Measurements from ENCODE around the gene GIPR.
"Not testable (repeated sequence)": the region's sequence is repeated elsewhere in the genome, so short reads cannot be mapped to it uniquely, and the experiment has no call there.

The GIPR gene, protein sequence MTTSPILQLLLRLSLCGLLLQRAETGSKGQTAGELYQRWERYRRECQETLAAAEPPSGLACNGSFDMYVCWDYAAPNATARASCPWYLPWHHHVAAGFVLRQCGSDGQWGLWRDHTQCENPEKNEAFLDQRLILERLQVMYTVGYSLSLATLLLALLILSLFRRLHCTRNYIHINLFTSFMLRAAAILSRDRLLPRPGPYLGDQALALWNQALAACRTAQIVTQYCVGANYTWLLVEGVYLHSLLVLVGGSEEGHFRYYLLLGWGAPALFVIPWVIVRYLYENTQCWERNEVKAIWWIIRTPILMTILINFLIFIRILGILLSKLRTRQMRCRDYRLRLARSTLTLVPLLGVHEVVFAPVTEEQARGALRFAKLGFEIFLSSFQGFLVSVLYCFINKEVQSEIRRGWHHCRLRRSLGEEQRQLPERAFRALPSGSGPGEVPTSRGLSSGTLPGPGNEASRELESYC

DNA sequence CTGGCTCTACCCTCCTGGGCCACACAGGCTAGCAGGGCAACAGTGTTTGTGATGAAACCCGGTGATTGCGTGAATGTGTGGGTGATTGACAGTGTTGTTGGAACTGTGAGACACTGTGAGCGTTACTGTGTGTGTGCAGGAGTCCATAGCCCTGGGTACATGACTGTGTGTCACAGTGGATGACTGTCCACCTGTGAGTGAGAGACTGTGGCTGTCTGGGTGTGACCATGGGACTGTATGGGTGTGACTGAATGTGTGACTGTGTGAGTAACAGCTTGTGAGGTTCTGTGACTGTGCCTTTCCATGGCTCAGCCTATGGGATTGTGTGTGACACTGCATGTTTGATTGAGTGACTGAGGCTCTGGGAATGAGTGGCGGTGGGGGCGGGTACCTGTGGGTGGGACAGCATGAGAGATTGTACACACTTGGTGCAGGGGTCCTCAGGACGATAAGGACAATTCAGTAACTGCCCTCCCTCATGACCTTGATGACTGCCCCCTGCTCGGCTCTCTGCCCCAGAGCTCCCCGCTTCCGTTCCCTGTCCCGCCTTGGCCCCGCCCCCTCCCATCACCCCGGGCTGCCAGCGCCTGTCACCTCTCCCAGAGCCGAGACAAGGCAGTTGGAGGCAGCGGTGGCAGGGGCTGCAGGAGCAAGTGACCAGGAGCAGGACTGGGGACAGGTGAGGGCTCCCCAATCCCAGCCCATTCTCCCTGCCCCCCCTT is at the start of gene GIPR:
Gene GIPR, plus strand, starts transcription at position 602 of the 722 bp plus-strand sequence. CDS start 1,300 bp downstream, outside the sequence.
- DNase-seq = no peak

DNA sequence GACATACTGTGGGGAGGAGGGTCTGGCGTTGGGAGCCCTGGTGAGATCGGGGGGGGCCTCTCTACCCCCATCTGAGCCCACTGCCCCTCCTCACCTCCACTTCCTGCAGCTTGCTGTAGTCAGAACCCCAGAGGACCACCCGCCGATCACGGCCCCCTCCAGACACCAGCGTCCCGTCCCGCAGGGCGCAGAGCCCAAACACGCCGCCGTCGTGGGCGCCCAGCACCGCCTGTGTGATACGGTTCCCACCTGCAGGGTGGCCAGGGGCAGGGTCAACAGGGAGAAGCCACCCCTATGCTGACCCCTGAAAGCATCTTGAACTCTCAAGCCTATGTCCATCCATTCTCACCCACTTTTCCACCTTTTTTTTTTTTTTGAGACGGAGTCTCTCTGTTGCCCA is 46.6 kb upstream of the GIPR start:
- DNase-seq = no peak

DNA sequence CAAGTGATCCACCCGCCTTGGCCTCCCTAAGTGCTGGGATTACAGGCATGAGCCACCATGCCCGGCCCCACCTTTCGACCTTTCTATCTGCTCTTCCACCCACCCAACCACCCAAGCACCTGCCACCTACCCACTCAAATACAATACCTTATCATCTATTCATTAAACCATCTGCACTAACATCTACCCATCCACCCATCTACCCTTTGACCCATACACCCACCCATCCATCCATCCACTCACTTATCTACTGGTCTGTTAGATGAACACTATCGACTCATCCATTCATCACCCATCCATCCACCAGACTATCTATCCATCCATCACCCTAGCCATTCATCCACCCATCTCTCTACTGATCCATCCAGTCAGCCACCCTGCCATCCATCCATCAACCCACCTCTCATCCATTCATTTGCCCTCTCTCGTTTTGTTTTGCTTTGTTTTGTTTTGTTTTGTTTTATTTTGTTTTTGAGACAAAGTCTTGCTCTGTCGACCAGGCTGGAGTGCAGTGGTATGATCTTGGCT is 46.0 kb upstream of the GIPR start:
- no peak for DNase-seq

DNA sequence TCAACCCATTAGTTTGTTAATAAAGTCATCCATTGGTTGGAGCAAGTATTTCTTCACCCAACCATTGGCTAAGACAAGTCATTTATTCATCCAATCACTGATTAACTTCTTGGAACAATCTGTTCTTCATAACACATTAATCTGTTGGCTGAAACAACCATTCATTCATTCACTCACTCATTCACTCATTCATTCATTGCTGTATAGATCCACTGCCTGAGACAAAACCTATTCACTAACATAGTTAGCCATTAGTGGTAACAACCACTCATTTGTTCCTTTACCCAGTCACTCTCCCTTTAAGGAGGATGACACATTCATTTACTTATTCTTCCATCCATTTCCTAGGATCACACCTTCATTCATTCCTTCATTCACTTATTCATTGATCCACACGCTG is 44.0 kb upstream of the GIPR start:
- no peak for DNase-seq

DNA sequence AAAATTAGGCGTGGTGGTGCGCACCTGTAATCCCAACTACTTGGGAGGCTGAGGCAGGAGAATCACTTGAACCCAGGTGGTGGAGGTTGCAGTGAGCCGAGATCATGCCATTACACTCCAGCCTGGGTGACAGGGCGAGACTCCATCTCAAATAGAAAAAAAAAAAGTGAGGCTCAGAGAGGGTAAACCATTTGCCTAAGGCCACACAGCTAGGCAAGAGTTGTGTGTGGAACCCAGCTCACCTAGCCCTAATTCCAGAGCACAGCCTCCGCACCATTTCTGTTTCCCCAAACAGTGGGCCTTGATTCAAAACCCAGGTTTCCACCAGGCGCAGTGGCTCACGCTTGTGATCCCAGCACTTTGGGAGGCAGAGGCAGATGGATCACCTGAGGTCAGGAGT is 39.8 kb upstream of the GIPR start:
- not testable (repeated sequence) for DNase-seq

DNA sequence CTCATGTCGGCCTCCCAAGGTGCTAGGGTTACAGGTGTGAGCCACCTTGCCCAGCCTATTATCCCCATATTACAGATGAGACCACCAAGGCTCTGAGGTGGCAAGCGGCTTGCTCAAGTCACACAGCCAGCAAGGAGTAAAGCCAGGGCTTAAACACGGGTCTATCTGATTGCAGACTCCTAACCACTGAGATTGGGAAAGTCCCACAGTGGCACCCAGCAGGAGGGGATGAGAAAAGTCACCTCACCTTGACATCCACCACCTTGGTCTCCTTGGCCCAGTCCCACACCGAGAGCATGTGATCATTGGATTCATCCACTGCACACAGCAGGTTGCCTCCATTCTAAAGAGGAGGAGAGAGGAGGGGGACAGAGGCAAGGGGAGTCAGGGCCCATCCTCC is 38.3 kb upstream of the GIPR start:
- no peak for DNase-seq

DNA sequence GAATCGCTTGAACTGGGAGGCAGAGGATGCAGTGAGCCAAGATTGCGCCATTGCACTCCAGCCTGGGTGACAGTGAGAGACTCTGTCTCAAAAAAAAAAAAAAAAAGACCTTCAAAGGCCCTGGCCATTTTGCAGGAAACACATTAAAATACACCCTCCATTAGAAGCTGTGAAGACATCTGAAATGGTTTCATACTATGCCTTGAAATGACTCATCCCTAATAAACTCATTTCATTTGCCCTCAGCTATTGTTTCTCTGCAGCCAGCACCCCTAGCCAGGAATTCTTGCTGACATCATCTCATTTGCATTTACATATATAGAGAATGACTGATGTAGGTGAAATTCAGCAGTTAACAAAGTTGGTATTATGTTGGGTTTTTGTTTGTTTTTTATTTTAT is 37.6 kb upstream of the GIPR start:
- no peak for DNase-seq

DNA sequence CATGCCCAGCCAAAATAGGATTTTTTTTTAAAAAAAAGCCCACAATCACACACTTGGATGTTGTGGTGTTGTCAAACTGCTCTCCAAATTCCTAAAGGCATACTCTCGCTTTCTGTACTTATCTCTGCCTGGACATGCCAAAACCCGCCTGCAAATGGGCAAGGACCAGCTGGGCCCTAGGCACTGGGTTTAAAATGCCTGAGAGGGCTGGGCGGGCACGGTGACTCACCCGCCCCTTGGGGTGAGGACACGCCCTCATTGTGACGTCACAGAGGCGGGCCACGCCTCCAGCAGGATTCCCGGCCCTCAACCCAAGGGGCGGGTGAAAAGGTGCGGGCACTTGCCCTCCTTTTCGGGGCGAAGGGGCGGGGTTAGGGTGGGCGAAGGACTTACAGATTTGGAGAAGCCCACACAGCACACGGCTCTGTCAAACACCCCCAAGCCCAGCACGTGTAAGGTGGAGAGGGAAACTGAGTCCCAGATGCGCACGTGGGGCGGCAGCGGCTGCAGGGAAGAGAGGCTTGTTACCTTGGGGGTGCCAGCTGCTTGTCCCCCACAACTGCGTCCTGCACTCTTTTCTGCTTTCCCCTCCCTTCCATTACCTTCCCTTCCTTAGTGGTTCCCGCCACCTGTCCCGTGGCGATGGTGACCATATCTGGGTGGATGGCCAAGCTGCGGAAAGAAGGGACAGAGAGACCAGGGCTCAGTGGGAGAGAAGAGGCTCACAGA is 35.4 kb upstream of the GIPR start:
- peak; percentile 63 for DNase-seq

DNA sequence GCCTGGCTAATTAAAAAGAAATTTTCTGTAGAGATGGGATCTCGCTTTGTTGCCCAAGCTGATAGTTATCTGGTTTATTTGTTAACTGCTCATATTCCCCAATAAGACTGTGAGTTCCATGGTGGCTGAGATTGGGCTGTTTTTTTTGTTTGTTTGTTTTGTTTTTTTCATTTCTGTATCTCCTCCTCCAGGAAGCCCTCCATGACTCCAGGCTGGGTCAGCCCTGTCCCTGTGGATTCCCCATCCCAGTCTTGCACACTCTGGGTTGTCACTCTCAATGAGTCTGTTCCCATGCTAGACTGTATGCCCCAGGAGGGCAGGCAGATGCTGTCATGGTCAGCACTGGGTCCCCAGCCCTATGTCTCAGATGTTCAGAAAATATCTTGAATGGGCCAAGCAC is 31.7 kb upstream of the GIPR start:
- no peak for DNase-seq

DNA sequence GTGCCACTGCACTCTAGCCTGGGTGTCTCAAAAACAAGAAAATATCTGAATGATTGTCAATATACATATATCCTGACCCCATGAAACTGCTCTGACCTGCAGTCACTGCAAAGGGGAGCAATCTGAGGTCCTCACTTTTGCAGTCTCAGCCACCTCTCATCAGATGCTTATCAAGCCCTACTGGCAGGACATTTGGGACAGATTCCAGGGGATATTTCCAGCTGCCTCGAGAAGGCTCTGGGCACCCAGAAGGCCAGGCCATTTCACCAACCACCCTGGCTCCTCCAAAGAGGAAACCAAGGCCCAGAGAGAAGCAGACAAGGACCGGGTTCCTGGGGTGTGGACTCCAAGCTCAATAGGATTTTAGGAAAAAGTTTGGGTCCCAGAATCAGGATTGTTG is 31.1 kb upstream of the GIPR start:
- DNase-seq = no peak

DNA sequence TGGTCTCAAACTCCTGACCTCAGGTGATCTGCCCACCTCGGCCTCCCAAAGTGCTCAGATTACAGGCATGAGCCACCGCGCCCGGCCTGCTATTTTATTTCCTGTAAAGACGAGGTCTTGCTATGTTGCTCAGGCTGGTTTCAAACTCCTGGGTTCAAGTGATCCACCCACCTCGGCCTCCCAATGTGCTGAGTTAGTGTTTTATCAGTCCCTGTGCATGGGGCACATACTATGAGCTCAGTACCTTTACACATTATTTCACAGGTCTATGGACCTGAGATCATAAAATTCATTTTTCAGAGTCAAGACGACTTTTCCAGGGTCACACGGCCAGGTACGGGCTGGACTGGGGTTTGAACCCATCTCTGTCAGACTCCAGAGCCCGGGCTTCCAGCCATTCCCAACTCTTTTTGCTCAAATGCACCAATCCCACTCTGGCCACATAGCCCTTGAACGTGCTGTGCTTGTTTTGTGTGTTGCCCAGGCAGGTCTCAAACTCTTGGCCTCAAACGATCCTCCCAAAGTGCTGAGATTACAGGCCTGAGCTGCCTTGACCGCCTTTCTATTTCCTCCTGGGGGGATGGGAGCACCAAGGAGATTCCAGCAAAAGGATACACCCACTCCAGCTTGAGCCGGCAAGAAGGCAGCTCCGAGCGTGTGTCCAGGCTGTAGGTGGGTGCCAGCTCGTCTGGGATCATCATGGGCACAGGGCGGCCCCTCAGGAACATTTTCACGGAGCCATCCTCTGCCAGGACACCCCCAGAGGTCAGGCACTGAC is 29.9 kb upstream of the GIPR start:
- no peak for DNase-seq

DNA sequence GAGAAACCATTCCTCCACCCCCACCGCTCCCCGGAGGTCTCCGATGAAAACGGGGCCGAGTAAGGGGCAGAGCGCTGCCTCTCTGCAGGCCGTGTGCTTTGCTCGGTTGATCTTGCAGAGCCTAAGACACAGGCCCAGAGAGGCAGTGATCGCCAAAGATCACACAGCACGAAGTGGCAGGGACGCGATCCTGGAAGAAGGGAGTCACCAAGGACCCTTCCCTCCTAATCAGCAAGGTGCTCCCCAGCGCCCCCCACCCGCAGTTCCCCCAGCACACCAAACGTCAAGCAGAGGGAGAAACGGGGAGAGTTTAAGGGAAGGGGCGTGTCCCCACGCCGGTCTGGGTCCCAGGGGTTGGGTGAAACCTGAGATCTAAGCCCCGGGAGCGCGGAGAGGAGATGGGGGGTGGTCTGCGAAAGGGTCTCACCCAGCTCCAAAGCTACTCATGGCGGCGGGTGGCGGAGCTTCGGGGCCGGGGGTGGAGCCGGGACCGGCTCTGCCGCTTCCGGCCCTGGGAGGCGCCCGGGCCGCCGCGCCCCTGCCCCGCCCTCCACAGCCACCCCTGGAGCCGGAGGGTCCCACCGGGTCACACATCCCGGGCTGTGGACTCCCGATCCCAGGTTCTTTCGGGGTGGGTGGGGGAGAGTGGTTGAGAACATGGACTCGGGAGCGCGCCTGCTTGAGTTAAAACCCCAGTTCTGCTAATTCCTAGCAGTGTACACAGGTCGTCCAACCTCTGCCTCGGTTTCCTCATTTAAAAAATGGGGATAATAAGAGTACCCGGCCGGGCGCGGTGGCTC is 28.9 kb upstream of the GIPR start, which contains the start of gene EML2:
Gene EML2, minus strand, starts transcription at position 468 of the 800 bp plus-strand sequence. Its CDS starts 21 bp downstream, at position 447.
- DNase-seq = peak; percentile 35

DNA sequence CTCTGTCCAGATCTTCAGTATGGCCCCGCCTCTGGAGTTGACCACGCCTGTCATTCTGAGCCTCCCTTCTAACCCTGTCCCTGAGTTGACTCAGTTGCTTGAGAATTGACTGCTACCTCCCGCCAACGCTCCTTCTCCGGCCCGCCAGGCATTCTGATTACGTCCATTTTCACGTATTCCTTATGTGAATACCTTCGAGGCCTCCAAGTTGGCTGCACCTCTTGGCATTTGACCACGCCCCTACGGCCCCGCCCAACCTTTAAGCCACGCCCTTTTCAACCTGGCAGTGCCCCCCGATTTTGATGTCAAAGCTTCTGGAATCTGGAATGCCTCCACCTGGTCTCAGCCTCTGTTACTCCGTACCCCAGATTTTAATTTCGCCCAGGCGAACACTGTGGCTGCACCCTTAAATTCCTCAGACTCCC is 27.2 kb upstream of the GIPR start:
- no peak for DNase-seq

DNA sequence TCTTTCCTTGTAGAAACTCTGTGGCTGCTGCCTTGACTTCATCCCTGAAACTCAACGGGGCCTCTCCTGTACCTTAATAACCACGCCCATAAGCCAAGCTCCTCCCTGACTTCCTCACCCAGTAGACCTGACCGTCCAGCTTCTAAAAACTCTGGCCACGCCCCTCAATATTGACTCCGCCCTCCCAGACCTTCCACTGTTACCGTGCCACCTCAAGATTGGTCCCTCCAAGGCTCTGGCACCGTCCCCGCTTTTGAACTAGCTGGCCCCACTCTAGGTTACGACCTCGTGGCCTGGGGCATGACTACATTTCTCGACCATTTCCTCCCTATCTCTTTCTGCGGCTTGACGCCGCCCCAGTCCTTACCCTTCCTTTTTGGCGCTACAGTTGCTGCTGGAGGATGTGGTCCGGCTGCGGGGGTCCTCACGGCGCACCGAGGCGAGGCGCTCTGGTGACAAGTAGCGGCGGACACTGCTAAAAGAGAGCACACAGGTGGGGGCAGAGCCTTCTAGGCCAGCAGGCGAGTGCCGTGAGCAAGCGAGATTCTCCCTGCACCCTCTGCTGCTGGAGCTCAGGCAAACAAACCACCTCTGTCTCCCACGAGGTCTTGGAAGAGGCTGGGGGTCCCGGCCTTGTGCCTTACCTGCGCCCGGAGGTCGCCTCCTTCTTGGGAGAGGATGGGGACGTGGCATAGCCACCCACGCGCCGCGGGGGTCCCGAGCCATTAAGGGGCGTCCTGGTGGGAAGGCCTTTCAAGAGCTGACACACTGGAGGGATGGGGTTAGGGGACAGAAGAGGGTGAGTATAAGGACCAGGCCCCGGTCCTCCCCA is 26.5 kb upstream of the GIPR start:
- peak; percentile 76 for DNase-seq

DNA sequence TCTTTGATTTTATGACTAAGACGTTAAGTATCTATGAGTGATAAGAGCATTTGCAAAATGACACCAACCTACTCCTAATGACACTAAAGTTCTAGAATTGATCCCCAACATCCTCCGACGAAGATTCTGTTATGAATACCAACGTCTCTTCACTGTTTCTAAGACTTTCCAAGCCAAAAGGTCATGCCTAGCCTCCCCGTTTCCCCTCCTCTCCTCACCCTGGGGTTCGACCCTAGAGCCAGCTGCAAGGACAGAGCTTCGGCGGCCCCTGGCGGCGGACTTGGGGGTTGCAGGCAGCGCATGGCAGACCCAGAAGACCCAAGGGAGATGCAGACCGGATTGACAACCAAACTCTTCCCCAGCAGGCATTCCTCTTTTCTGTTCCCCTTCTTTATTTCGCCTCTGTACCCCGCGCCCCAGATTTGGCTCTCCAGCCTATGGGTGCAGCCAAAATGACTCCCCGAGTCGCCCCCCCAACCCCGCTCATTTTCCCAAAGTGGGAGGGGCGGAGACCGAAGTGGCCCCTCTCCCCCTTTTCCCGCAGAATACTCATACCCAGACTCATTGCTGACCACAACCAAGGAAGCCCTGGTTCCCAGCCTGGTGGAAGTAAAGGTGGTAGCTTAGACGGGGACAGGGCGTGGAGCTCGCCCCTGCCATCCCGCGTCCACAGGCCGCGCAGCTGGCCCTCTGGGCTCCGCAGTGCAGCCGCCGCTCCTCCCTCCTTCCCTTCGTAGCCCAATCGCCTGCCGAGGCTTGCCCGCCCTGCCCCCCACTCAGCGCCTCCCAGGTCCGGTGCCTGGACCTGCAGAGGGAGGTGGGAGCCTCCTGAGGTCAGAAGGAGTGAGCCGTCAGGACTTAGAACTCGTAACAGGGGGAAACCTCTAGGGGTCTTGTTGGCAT is 24.7 kb upstream of the GIPR start:
- peak; percentile 81 for DNase-seq

DNA sequence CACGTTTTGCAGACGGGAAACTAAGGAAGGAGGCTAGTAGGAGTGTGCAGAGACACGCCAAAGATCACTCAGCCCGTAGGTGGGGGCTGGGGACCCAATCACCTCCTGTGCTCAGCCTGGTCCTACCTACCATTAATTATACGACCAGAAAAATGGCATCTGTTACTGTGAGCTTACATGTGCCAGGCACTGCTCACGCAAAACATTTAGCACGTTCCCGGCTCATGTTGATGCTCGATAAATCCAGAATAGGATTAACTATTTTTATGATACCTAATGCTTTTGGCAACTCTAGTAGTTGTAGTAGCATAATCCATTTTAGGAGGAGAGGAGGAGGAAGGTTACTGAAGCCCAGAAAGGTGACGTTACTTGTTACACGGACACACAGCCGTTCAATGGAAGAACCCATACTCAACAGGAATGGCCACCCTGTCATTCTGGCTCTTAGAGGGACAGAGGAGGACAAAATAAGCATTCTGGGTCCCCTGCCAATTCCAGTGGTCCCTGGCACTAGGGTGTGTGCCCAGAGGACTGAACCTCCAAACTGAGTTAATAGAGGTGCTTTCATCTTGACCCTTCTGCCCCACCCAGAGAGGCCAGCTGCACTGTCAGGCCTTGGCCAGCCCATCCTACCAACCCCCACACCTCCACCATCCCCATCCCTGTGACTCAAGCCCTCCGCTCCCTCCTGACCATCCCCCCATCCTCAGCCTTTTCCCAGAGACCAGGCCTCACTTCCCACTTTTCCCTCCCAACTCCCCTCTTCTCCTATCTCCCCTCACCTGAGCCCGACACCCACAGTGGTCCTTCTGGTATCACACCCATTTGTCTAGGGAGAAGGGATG is 23.9 kb upstream of the GIPR start:
- no peak for DNase-seq

DNA sequence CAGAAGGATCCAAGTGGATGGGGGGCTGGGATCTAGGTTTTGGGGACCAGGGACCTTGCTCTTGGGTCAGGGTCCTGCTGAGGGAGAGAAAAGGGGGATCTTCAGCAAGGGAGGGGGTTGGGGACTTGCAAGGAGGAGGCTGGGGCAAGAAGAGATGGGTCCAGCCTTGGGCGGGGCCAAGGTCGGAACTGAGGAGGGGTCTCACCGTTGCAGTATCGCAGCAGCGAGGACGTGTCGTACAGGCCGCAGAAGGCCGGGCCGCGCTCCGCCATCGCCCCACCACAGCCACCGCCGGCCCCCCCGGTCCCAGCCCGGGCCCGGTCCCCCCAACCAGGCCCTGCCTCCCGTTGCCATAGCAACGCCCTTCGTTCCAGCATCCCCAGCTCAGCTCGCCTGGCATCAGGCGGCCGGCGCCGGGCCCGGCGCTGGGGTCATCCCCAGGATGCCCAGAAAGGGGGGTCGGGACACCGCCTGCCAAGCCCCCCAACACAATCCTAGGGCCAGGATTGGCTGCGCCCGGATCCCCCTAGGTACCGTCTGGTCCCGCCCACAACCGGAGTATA is 22.9 kb upstream of the GIPR start:
- no peak for DNase-seq
